NCI-H146 treated with DMSO at 0.1 percent for 48 hours (cell line): ENCODE results near the gene FAM3D.
"Not testable (repeated sequence)": the region's sequence is repeated elsewhere in the genome, so short reads cannot be mapped to it uniquely, and the experiment has no call there.

Source experiments
- DNase-seq: peaks from one replicate; lab custom pipeline; 2025; ENCODE audit not compliant: unreplicated experiment; lab: John Stamatoyannopoulos, UW

Gene FAM3D

DNA sequence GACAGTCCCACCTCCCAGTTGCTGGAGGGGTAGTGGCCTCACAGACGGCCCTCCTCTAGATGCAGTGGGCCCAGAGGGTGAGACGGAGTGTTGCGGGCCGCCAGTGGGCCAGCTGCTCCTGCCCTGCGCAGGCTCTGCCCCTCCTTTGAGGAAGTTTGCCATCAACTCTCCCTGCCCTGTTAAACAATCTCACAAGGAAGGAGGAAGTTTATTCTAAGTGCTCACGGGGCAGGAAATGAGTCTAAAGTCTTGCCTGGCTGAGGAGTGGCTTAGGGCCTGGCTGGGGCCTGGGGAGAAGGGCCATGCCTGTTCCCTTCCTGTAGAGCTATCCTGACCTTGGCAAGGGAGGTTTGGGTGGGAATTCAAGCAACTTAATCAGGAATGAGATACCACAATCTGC lies at the start of gene FAM3D:
FAM3D (minus strand) TSS at position 92 of the 400 bp plus-strand sequence. CDS start 11,211 bp downstream, outside the sequence.
- no peak for DNase-seq

- no peak for DNase-seq
These were observed 47.3 kb upstream of the FAM3D start for GRCh38 chr3:58713715-58714401.

GRCh38 chr3:58711871-58712270 lies 45.3 kb upstream of the FAM3D start:
- no peak for DNase-seq

DNA sequence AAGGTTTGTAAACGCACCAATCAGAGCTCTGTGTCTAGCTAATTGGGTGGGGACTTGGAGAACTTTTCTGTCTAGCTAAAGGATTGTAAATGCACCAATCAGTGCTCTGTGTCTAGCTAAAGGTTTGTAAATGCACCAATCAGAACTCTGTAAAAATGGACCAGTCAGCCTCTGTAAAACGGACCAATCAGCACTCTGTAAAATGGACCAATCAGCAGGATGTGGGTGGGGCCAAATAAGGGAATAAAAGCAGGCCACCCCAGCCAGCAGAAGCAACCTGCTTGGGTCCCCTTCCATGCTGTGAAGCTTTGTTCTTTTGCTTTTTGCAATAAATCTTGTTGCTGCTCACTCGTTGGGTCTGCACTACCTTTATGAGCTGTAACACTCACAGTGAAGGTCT lies 42.4 kb upstream of the FAM3D start:
- not testable (repeated sequence) for DNase-seq

GRCh38 chr3:58708116-58708791 lies 41.7 kb upstream of the FAM3D start:
- DNase-seq = no peak

GRCh38 chr3:58707390-58707930 lies 40.9 kb upstream of the FAM3D start:
- no peak for DNase-seq

GRCh38 chr3:58706395-58707167 lies 40.0 kb upstream of the FAM3D start:
- no peak for DNase-seq

GRCh38 chr3:58704745-58705144 lies 38.2 kb upstream of the FAM3D start:
- no peak for DNase-seq

GRCh38 chr3:58704304-58704703 lies 37.7 kb upstream of the FAM3D start:
- not testable (repeated sequence) for DNase-seq

DNA sequence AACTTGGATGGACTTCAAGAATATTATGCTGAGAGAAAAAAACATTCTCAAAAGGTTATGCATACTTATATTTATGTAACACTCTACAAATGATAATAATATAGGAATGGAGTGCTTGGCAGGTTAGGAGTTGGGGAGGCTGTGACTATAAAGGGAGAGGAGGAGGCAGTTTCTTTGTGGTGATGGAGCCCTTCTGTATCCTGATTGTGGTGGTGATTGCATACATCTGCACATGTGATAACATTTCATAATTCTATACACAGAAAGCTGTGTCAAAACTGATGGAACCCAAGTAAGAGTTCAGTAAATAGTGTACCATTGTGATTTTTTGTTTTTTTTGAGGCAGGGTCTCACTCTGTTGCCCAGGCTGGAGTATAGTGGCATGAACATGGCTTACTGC lies 31.7 kb upstream of the FAM3D start:
- no peak for DNase-seq

- DNase-seq = no peak
These were observed 31.0 kb upstream of the FAM3D start for GRCh38 chr3:58697561-58697960.

DNA sequence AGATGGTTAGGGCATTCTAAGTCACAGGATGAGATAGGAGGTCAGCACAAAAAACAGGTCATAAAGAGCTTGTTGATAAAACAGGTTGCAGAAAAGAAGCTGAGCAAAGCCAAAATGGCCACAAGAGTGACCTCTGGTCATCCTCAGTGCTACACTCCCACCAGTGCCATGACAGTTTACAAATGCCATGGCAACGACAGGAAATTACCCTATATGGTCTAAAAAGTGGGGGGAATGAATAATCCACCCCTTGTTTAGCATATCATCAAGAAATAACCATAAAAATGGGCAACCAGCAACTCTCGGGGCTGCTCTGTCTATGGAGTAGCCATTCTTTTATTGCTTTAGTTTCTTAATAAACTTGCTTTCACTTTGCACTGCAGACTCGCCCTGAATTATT lies 30.2 kb upstream of the FAM3D start:
- not testable (repeated sequence) for DNase-seq

- DNase-seq = no peak
These were observed 29.5 kb upstream of the FAM3D start for GRCh38 chr3:58696093-58696492.

- DNase-seq = not testable (repeated sequence)
These were observed 28.7 kb upstream of the FAM3D start for GRCh38 chr3:58695284-58695683.

DNA sequence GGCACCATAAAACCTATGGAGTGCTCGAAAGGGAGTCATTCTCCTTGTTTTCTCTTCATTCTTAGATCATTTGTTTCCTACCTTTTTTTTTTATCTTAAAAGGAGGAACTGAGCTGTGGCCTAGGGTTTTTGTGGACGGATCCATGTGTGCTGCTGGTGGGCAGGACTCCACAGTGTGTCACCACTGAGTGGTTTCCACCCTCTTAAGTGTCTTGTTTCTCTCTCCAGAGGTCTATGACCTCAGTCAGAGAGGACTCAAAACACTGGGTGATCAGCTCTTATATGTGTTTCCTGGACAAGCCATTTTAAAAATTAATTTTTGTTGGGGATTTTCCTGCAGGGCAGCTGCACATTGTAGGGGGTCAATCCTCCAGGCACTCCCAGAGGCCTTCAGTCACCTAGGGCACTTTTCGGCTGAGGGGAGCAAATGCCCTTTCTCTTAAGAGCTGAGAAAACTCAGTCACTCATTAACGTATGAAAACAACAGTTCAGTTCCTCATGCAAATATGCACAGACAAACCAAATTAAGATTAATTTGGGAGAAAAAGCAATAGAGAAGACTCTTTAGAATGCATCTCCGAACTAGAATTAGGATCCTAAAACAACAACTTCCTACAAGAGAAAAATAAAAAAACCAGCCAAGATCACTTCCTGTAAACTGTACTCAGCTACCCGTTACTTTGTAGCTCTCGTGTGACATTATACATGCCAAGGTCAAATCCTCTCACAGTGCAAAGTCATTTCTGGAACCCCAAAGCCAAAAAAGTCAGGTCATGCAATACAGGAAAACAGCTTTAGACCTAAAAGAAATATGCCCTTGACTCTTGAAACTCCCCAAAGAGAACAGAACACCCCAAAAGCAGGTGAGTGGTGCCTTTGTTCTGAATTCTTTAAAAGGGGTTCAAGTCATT lies 27.6 kb upstream of the FAM3D start:
- DNase-seq = no peak

- no peak for DNase-seq
These were observed 25.9 kb upstream of the FAM3D start for GRCh38 chr3:58692484-58692883.

GRCh38 chr3:58691997-58692396 lies 25.4 kb upstream of the FAM3D start:
- no peak for DNase-seq

GRCh38 chr3:58690490-58690889 lies 23.9 kb upstream of the FAM3D start:
- no peak for DNase-seq

GRCh38 chr3:58688574-58688973 lies 22.0 kb upstream of the FAM3D start:
- DNase-seq = no peak

DNA sequence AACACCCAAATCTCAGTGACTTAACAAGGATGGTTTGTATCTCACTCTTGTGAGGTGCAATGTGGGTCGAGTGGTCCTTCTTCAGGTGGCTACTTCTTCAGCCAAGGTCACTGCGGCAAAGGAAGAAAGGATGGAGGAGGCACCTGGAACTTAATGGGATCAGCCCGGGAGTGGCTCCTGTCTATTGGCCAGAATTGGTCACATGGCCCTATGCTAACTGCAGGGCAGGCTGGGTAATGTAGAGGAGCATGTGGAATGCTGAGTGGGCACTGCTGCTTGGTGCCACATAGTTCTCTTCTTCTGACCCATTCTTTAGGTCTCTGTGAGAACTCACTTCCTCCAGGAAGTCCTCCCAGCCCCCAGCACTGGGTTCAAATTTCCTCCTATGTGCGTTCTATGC lies 20.3 kb upstream of the FAM3D start:
- DNase-seq = no peak

GRCh38 chr3:58685641-58686040 lies 19.1 kb upstream of the FAM3D start:
- DNase-seq = no peak
